A673 (cell line): ENCODE data around the gene PFKFB4. TPM values are rescaled to one million over a fixed set of nuclear protein-coding genes. Genes with fewer than 3 reads are reported as not detected.

Source experiments
- BruUV-seq: library from RNA; stranded (reverse); fragments of 400-500 nt; replicated peaks from 2 replicates; lab custom pipeline; 2021; lab: Mats Ljungman, UMichigan
- CTCF ChIA-PET: fragments of 300-600 bp; sonication (Branson Sonifier 250); formaldehyde crosslinking; loops from one replicate; lab custom pipeline; 2022; ENCODE audit warnings: antibody characterized with exemption; lab: Charles Lee
- POLR2A ChIA-PET: fragments of 300-600 bp; sonication (Branson Sonifier 250); formaldehyde crosslinking; loops from one replicate; lab custom pipeline; 2022; ENCODE audit warnings: antibody characterized with exemption; ENCODE audit not compliant: low non-redundant PET; lab: Charles Lee
- DNase-seq: peaks from one replicate; pipeline ENCODE4 v3.0.0-alpha.2; 2015; ENCODE audit warnings: low spot score
- H3K27ac ChIP-seq: fragments of 200-600 bp; sonication (generic); 2 replicates; pipeline ENCODE4 v1.5.1; 2016; ENCODE audit warnings: mixed run types, low read depth, mild to moderate bottlenecking, mixed read lengths, antibody characterized with exemption, low read length; ENCODE audit not compliant: poor library complexity, severe bottlenecking
- H3K27me3 ChIP-seq: fragments of 200-600 bp; sonication (generic); replicated peaks from 2 replicates; pipeline ENCODE4 v1.6.1; 2017; ENCODE audit warnings: mixed run types, low read depth, mild to moderate bottlenecking, mixed read lengths, antibody characterized with exemption, low read length; ENCODE audit not compliant: insufficient read depth, poor library complexity
- H3K36me3 ChIP-seq: fragments of 200-600 bp; sonication (generic); 2 replicates; pipeline ENCODE4 v1.6.1; 2016; ENCODE audit warnings: mixed run types, mild to moderate bottlenecking, mixed read lengths, antibody characterized with exemption, low read length; ENCODE audit not compliant: insufficient read depth, poor library complexity, severe bottlenecking
- H3K4me1 ChIP-seq: fragments of 200-600 bp; sonication (generic); 2 replicates; pipeline ENCODE4 v1.6.1; 2017; ENCODE audit warnings: mixed run types, mild to moderate bottlenecking, mixed read lengths, antibody characterized with exemption, low read length; ENCODE audit not compliant: insufficient read depth, poor library complexity, severe bottlenecking
- H3K4me3 ChIP-seq: fragments of 200-600 bp; sonication (generic); 2 replicates; pipeline ENCODE4 v1.5.1; 2016; ENCODE audit warnings: low read depth, mixed run types, mild to moderate bottlenecking, mixed read lengths, low read length; ENCODE audit not compliant: poor library complexity, severe bottlenecking
- H3K9me3 ChIP-seq: fragments of 200-600 bp; sonication (generic); 2 replicates; pipeline ENCODE4 v1.6.1; 2016; ENCODE audit warnings: mixed run types, low read depth, mild to moderate bottlenecking, mixed read lengths, antibody characterized with exemption, low read length; ENCODE audit not compliant: poor library complexity, severe bottlenecking
- CTCF ChIP-seq: fragments of 300-800, 200-600 bp; sonication (generic); conservative IDR thresholded peaks from 2 replicates; pipeline ENCODE4 v1.5.1; 2017; ENCODE audit warnings: low read depth, mild to moderate bottlenecking, antibody characterized with exemption, low read length, moderate library complexity, mixed read lengths
- EZH2 ChIP-seq: fragments of 200-600 bp; sonication (generic); IDR thresholded peaks from 2 replicates; pipeline ENCODE4 v1.6.1; 2017; ENCODE audit warnings: borderline replicate concordance, low read depth, mild to moderate bottlenecking, mixed read lengths, antibody characterized with exemption, low read length; ENCODE audit not compliant: poor library complexity, severe bottlenecking
- intact Hi-C: fragments of 100-400 bp; cut with micrococcal nuclease; formaldehyde crosslinking; loops from one replicate; pipeline ENCODE4 v1.10.0; 2022; ENCODE audit not compliant: unreplicated experiment
- total RNA-seq: library from RNA; stranded (reverse); gene quantifications from 2 replicates; pipeline ENCODE4 v1.2.3, GENCODE V29; 2021

The PFKFB4 gene
- total RNA-seq, 1 experiment from 2014 or later, result 5.0 TPM

- Histone ChIP-seq H3K27me3 (no peaks in the 10 kb centered on the region), H3K4me1 (no peaks in the 10 kb centered on the region), H3K36me3 (no peaks in the 10 kb centered on the region), H3K27ac (no peak overlapping the region), H3K9me3 (no peaks in the 10 kb centered on the region), H3K4me3 (no peak overlapping the region)
- CTCF ChIA-PET, result no interaction called here
- POLR2A ChIA-PET, result no interaction called here
- DNase-seq, result no peak
- TF ChIP-seq CTCF (no peak), EZH2 (no peak)
- BruUV-seq, result no TSS peak
- intact Hi-C loops, result no loop called here
These were observed 45.1 kb downstream of the PFKFB4 start for GRCh38 chr3:48511551-48511950.

- peak; percentile 46 for TF ChIP-seq CTCF
- TF ChIP-seq EZH2, result no peak
- POLR2A ChIA-PET, result no interaction called here
- Histone ChIP-seq H3K27ac (no peak overlapping the region), H3K4me1 (peaks cover 5% of the 10 kb centered on the region), H3K4me3 (no peak overlapping the region), H3K27me3 (no peaks in the 10 kb centered on the region), H3K9me3 (no peaks in the 10 kb centered on the region), H3K36me3 (no peaks in the 10 kb centered on the region)
- intact Hi-C loops, result no loop called here
- CTCF ChIA-PET, result no interaction called here
- BruUV-seq, result no TSS peak
- DNase-seq, result peak; percentile 21
These were observed 49.1 kb downstream of the PFKFB4 start for GRCh38 chr3:48507256-48508061.

GRCh38 chr3:48505968-48506504 is 50.6 kb downstream of the PFKFB4 start:
- ChIA-PET CTCF (no interaction called here), POLR2A (no interaction called here)
- DNase-seq, result no peak
- Histone ChIP-seq H3K9me3 (no peaks in the 10 kb centered on the region), H3K36me3 (no peaks in the 10 kb centered on the region), H3K27ac (no peak overlapping the region), H3K4me3 (no peak overlapping the region), H3K27me3 (no peaks in the 10 kb centered on the region), H3K4me1 (peaks cover 5% of the 10 kb centered on the region)
- BruUV-seq, result no TSS peak
- TF ChIP-seq CTCF, result no peak
- TF ChIP-seq EZH2, result no peak
- intact Hi-C loops, result no loop called here
